HG03060 (cell line): Measurements from ENCODE around the gene SEMA5B.

ENCODE experiments used
- ATAC-seq: cut with Tn5 transposase; IDR thresholded peaks from one replicate; pipeline ENCODE4 v1.9.1; 2021; ENCODE audit warnings: low read depth, moderate number of reproducible peaks; ENCODE audit not compliant: unreplicated experiment

SEMA5B gene

DNA sequence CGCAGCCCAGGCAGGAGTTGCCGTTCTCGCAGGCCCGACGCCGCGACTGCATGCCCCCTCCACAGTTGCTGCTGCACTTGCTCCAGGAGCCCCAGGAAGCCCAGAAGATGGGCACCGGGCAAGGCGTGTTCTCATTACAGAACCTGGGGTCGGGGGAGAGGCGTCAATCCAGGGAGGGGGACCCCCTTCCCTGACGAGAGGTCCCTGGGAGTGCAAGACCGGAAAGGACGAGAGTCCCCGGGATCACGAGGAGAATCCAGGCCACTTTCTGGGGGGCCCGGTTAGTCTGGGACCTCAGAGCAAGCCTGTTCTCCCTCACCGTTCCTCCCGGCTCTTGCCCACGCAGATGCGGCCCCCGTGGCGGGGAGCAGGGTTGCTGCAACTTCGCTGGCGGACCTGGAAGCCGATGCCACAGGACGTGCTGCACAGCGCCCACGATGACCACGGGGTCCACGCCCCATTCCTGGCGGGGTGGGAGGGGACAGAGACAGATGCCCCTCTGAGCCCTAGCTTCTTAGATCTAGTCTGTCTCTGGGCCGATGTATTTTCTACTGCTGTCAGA, 113.9 kb downstream of the SEMA5B start:
- ATAC-seq, result no peak

DNA sequence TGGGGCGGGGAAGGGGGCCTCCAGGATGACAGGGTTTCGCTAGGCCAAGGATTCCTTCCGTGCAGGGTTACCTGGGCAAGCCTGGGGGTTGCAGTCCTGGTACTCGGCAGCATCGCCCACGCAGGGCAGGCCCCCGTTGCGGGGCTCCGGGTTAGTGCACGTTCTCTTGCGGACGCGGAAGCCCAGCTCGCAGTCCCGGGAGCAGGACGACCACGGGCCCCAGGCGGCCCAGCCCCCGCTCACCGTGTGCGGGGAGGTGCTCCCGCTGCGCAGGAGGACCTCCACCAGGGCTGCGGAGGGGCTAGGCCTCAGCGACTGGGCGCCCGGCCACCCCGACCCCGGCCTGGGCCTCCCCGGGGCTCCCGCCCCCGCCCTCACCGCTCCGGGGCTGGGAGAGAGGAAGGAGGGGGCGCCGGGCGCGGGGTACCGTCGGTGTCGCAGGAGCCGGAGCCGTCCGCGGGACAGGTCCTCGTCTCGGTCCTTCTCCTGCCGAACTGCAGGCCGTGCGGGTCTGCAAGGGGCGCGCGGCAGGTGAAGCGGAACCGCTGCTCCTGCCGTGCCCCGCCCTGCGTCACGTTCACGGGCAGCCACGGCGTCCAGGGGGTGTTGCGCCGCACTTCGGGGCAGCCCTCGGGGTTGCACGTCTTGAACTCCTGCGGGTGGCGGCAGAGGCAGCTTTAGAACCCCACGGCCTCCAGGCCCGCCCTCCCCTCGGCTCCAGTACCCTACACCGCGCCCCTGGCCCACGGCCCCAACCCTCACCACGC, 114.6 kb downstream of the SEMA5B start:
- ATAC-seq, result no peak

DNA sequence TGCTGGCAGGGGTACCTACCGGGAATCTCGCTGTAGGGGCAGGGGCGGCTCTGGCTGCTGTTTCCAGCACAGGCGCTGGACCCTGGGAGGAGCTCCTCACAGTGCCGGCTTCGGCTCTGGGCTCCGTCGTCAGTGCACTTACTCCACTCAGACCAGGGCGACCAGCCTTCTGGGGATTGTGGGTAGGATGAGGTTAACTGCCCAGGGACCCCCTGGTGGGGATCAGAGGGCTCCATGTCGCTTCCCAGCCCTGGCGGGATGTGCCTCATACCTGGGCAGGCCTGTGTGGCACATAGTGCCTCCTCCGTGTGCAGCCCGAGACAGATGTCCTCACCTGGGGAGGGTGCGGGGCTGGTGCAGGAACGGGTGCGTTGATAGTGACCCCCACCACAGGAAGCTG, 115.7 kb downstream of the SEMA5B start:
- ATAC-seq, result no peak

DNA sequence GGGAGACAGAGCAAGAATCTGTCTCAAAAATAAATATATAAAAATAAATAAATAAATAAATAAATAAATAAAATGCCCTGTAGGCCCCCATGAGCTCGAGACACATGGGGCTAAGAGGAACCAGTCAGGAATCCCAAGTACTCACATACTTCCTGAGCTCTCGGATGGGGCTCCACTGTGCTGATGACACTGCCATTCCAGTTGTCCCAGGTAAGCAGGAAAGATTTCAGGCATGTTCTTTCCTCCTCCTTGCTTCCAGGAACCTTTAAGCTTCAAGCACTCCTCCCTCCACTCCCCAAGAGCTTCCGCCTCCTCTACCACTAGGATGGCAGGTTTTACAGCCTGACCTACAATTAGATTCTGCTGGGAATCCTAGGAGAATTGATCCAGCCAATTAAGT, 119.3 kb downstream of the SEMA5B start:
- no peak for ATAC-seq

DNA sequence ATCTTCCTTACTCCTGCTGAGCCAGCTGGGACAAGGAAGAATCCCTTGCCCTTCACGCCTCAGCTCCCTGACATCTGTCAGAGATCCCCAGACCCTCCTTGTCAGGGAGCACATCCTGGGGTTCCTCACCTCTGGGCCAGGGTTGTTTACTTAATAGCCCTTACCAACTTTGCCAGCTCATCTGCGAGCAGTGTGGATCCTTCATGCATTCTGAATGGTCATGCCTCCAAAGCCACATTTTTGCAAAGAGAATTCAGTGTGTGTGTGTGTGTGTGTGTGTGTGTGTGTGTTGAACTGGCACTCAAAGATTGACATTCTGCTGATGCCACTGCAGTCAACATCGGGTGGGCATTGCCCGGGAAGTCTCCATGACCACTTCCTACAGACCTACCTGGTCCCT, 120.1 kb downstream of the SEMA5B start:
- no peak for ATAC-seq

DNA sequence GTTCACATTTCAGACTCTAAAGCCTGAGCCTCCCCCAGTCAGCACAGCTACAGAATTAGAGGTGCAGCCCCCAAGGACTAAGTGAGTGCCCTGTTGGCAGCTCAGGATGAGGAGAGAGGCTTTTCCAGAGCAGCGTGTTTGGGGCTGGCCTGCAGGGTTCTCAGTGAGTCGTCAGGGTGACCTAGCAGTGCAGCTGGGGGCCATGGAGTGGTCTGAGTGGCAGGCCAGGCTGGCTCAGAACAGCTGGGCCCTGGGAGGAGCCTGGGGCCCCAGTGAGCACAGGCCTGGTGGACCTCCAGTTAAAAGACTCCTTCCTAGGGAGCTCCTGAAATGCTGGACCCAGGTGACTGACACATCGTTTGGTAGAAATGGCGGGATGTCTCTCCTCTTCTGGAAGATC, 124.4 kb downstream of the SEMA5B start:
- ATAC-seq, result no peak

DNA sequence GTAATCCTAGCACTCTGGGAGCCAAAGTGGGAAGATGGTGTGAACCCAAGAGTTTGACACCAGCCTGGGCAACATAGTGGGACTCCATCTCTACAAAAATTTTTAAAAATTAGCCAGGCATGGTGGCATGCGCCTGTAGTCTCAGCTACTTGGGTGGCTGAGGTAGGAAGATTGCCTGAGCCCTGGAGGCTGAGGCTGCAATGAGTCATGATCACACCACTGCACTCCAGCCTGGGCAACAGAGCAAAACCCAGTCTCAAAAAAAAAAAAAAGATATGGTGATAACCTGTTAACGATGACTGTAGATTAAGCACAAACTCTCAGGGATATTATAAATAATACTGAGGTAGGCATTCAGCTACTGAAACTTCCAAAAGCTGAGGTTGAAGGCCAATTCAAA, 125.2 kb downstream of the SEMA5B start:
- no peak for ATAC-seq

DNA sequence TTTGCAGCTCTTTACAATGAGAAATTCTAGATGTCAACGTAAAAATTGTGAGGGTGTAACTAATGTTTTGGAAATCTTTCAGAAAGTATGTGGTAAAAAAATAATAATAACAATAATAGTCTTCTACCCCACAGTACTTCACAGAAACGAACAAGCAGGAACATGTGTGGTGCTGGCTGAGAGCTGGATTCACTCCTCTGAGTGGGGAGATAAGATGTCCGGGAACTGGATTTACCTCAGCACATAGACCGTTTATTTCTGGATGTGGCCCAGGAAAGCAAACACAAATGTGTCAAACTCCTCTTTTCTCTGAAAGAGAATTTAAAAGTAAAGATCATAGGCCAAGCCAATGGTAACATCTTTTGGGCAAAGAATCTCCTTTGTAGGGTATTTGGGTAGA, 129.3 kb downstream of the SEMA5B start:
- no peak for ATAC-seq

DNA sequence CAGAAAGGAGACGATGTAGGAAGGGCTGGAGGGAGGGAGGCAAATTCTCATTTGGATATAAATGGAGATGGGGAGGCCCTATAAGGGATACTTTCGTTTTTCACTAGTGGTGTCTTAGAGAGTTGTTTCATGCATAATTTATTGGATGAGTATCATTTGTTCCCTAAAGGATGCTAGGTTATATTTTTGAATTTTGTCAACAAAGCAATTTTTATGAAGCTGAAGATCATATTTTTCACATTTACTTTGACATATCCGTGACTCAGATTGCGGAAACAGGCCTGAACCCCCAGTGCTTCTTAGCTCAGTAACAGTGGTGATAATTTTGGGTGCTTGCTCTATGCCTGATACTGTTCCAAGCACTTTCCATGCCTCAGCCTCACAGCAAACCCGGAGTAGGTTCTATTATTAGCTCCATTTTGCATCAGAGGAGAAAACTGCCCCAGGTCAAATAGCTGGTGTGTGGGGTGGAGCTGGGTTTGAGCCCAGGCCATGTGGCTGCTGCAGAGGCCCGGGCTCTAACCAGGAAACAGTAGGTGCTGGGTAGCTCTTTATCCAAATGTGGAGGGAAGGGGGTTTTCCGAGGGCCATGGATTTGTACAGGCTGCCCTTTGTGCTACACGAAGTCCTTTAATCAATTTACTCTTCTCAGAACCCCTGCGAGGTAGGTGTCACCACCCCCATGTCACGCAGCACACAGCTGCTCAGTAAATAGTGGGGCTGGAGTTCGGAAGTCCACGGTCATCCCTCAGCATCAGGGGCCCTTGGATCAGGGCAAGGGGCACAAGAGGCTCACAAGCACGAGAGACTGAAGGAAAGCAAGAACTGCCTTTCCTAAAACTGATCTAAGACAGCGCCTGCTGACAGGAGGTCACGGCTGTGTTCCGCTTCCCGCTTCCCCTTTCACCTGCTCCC, 133.6 kb downstream of the SEMA5B start:
- ATAC-seq, result no peak

DNA sequence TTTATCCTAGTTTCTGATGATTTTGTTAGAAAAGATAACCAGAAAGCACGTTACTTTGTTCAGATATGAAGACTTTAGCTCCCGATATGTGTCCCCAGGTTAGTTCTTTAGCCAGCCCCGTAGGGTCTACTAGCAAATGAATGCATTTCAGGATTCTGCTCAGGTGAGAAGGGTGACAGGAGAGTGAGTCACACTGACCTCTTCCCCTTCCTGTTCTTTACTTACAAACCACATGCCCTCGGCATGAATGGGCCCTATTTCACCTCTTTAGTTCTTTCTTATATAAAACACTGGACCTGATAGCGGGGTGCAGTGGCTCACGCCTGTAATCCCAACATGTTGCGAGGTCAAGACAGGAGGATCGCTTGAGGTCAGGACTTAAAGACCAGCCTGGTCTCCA, 134.3 kb downstream of the SEMA5B start:
- no peak for ATAC-seq

DNA sequence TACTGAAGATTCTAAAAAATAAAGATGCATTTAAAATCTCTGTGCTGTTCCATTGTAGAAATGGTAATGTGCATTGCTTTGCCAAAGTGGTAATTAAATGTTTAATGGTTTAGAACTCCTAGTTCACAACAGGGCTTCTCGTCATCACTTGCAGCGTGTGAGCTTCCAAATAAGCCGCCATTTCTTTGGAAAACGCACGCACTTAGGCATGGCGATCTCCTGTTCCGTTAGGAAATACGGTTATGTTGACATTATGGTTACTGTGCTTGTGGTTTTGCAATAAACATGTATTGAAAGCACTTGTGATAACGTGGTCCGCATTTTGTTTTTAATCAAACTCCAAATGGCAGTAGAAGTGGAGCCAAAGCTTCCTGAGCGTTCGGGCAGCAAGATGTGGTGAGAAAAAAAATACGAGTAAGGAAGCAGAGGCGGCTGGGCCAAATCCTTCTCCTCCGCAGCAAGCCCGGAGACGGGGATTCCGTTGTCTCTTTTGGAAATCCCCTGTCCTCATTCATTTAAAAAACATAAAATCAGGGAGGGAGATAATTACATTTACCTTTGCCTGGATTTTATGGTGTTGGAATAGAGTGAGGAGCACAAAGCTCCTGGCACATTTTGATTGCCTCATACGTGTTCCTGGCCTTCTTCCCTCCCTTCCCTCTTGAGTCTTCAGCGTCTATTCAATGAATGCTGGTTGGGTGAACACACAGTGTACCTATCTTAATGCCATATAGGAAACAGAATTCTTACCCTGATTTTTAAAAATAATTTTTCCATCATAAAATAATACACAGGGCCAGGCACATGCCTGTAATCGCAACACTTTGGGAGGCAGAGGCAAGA, 135.2 kb downstream of the SEMA5B start:
- ATAC-seq, result no peak

DNA sequence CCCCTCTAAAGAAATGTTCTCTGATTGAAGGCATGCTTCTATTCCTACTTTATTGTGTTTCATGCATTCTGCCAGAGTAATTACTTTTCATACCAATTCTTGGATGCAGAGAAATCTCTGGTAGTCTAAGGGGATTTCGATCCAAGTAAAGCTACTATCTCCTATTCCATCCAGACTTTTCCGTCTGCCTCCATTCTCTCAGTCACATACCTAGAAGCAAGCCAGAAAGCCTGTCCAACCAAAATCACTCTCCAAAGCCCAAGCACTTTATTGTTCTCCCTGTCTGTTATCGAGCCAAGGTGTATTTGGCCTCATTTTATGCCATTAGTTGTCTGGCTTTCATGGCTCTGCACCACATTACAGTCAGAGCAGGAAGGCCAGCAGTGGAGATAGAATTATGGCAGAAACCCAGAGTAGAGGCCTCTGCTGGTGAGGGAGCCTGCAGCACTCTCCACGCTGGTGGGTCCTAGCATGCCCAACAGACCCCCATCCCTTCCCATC, 136.8 kb downstream of the SEMA5B start:
- no peak for ATAC-seq

DNA sequence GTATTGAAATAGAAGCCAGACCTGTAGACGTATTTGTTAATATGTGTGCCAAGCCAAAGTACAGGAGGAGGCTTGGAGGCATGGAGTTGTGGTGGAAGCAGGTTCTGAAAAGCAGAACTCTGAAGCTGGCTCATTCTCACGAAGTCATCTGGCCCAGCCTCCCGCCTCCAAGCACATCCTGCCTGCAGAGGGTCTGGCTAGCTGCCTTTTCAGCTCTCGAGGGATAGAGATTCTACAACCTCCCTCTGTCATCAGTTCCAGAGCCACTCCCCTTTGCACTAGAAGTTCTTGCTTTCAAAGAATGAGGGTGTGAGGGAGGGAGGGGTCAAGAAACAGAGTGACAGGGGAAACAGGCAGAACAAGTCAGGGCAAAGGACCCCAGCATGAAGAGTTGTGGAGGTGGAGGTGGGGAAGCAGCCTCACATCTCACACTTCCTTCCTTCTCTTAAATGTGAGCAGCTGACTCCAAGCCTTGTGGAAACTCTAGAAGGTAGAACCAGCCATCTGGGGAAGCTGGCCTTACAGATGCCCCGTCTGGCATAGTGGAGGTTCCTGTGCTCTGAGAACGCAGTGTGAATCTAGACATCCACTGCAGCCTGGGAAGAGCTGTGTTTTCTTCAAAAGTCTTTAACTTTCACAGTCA, 137.4 kb downstream of the SEMA5B start:
- ATAC-seq, result no peak

DNA sequence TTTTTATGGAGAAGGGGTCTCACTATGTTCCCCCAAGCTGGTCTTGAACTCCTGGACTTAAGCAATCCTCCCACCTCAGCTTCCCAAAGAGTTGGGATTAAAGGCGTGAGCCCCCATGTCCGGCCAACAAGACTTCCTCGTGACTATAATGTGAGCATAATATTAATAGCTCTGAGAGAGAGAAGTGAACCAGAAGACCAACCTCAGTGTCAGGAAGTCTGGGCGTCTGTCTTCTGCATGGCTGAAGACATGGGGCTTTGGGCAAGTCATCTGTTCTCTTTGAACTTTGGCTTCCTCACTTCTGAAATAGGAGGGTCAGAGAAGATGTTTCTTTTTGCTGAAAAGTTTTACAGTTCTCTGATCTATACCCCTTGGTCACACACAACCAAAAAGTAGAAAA, 140.6 kb downstream of the SEMA5B start:
- no peak for ATAC-seq

DNA sequence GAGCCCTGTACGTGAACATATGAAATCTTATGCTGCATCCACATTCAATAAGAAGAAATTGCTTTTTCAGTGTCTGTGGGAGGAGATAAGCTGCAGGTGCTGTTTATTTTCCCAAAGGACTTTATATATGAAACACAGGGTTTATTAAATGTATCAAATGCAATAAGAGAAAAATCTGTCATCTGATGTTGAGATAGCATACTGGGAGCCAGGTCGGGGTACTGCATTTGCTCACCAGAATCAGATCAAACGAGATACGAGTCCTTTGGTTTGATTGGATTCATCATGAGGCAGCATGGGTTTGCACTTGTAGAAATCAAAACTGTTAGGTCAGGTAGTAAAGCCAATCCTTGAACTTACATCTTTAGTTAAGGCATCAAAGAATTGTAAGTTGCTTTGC, 141.3 kb downstream of the SEMA5B start:
- no peak for ATAC-seq

DNA sequence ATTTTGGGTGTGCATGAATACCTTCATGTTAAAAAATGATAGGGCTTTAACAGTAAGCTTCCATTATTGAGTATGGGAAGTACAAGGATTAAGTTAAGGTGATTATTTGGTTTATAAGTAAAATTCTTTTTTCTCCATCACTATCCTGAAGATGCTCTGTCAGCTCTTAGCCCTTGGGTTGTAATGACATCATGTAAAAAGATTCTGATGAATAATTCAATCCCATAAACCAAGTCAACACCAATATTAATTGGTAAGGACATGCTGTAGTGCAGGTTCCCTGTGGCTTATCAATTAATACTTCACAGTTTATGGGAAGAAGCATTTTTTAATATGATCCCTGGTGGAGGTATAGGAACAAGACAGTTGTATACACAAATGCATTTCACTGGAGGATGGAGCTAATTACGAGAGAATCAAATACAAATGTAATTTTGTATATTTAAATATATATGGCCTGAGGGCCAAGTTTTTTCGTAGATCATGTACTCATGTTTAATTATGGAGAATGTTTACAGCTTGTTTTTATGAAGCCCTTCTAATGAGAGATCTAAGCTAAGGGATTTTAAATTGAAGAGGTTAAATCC, 145.1 kb downstream of the SEMA5B start:
- ATAC-seq, result no peak

DNA sequence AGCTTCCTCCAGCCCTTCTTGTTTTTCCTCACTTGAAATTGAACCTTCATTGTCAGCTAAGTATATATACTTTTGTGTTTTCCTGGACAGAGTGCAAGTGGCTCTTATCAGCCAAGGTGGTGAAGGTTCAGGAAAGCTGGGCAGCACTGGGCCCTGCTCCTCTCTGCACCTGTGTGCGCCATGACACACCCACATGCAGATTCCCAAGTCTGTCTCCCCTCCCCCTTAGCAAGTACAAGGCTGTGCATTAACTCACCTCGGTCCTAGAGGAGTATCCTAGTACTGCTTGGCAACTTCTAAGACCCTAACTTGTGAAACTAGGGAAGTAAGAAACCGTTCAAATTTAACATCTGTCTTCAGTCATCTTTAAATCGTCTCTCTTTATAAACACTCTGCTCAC, 146.9 kb downstream of the SEMA5B start:
- ATAC-seq, result no peak

DNA sequence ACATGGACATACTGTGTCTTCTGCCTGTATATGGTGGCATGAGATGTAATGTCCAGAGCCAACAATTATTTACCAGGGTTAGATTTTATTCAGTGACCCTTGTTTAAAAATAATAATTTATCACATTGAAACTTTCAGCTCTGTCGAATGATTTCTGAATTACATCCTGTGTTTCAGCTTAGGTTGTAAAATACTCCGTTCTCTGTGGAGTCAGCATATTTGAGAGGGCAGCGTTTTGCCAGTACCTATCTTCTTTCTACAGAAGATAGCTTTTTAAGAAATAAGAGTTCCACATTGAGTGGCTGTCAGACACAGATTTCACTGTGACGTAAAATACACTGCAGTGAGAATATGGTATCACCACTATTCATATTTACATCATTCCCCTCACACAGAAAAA, 147.4 kb downstream of the SEMA5B start:
- ATAC-seq, result no peak

DNA sequence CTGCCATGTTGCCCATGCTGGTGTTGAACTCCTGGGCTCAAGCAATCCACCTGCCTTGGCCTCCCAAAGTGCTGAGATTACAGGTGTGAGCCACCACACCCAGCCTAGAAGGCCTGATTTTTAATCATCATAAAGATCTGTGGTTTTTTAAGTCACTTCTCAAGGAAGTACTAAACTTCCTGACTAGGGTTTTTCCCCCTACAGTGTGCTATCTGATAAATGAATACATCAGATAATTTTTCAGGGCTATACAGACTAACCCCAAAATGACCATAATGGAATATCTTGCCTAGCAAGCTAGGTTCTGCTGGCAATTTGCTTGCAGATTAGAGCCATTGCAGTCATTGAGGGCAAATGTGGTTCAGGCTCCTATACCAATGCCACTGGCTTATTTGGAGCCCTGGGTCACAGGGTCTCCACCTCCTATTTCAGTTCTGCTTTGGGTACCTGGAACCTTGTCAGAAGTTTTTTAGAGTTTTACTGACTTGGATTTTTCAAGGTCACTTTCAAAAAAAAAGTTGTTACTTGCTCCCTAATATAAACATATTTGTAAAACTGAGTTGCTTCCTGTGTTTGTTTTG, 151.9 kb downstream of the SEMA5B start:
- ATAC-seq, result no peak
